ENCODE measurements around the gene CPLX3.

The CPLX3 gene

GRCh38 chr15:74847432-74847831, 21.0 kb downstream of the CPLX3 start:
- no peak overlapping the region for H3K4me3 ChIP-seq (ENCODE audit: low read depth, low read length)
- in situ Hi-C loops (cut with HindIII; ENCODE audit: low sequenced_read_pairs), result no loop called here
- no peak for TF ChIP-seq CTCF (IDR thresholded peaks at IDR 0.05; ENCODE audit: low read depth, low read length)
- no peak for DNase-seq (ENCODE audit: low read depth, low spot score)

GRCh38 chr15:74850393-74850792, 24.0 kb downstream of the CPLX3 start:
- no peak overlapping the region for H3K4me3 ChIP-seq (ENCODE audit: low read depth, low read length)
- no peak for DNase-seq (ENCODE audit: low read depth, low spot score)
- no peak for TF ChIP-seq CTCF (IDR thresholded peaks at IDR 0.05; ENCODE audit: low read depth, low read length)
- in situ Hi-C loops (cut with HindIII; ENCODE audit: low sequenced_read_pairs), result no loop called here

- no peak for DNase-seq (ENCODE audit: low read depth, low spot score)
- H3K4me3 ChIP-seq (ENCODE audit: low read depth, low read length), result no peak overlapping the region
- in situ Hi-C loops (cut with HindIII; ENCODE audit: low sequenced_read_pairs), result no loop called here
- TF ChIP-seq CTCF (IDR thresholded peaks at IDR 0.05; ENCODE audit: low read depth, low read length), result no peak
Observed at GRCh38 chr15:74851960-74852359, 25.5 kb downstream of the CPLX3 start.

GRCh38 chr15:74854453-74855022, 28.1 kb downstream of the CPLX3 start:
- no peak overlapping the region for H3K4me3 ChIP-seq (ENCODE audit: low read depth, low read length)
- in situ Hi-C loops (cut with HindIII; ENCODE audit: low sequenced_read_pairs), result no loop called here
- no peak for DNase-seq (ENCODE audit: low read depth, low spot score)
- TF ChIP-seq CTCF (IDR thresholded peaks at IDR 0.05; ENCODE audit: low read depth, low read length), result no peak

GRCh38 chr15:74855857-74856256, 29.4 kb downstream of the CPLX3 start:
- no peak for TF ChIP-seq CTCF (IDR thresholded peaks at IDR 0.05; ENCODE audit: low read depth, low read length)
- DNase-seq (ENCODE audit: low read depth, low spot score), result no peak
- H3K4me3 ChIP-seq (ENCODE audit: low read depth, low read length), result no peak overlapping the region
- in situ Hi-C loops (cut with HindIII; ENCODE audit: low sequenced_read_pairs), result no loop called here

GRCh38 chr15:74856537-74856936, 30.1 kb downstream of the CPLX3 start:
- in situ Hi-C loops (cut with HindIII; ENCODE audit: low sequenced_read_pairs), result no loop called here
- H3K4me3 ChIP-seq (ENCODE audit: low read depth, low read length), result no peak overlapping the region
- DNase-seq (ENCODE audit: low read depth, low spot score), result no peak
- no peak for TF ChIP-seq CTCF (IDR thresholded peaks at IDR 0.05; ENCODE audit: low read depth, low read length)
